Measurements from ENCODE around the gene EEFSEC. TPM values are rescaled to one million over a fixed set of nuclear protein-coding genes. Genes with fewer than 3 reads are reported as not detected.

EEFSEC gene
- total and polyA plus RNA-seq, 2 of the 8 experiments (the other 6 are each of a cell fraction or from before 2014, with no cell fraction given): 13.1 to 19.8 TPM

DNA sequence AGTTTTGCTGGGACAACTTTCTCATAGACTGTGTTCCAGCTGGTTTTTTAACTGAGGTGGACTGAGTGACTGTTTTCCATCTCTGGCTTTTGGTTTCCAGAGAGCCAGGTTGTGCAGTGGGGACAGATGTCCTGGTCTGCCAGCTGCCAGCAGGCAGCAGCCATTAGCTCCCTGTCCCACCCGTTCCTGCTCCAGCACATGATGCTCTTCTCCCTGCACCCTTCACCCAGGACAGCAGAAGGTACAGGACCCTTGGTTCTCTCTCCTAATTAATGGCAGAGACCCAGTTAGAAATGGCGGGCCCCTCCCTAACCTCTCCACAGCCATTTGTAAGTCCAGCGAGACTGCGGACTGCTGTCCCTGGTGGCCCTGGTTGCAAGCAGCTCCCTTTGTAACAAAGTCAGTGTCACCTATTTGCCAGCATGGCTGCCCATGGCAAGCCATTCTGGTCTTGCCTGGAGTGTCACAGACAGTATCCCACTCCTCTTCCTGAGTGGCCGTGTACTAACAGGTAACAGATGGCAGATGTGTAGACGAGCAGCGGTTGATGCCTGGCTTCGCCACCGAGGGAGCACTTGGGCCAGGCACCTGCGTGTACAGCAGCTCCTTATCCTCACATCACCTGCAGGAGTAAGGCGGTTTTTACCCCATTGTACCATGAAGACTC is 165.1 kb downstream of the EEFSEC start:
- WGBS, 2 experiments (ENCODE audit: extremely low coverage in 1 of 2, insufficient coverage in 1 of 2, insufficient read length in 1 of 2, insufficient replicate concordance in 2 of 2, low coverage in 1 of 2, low lambda C conversion rate in 2 of 2, missing lambda C conversion rate in 1 of 2): 91% methylated on average over 11 of the region's 11 CpGs; no CpG with 5 or more reads in 1 of the 2 experiments

More for the DNA sequence above, 165.1 kb downstream of the EEFSEC start:
- no peaks in the 10 kb centered on the region for H3K36me3 ChIP-seq (ENCODE audit: control insufficient read depth in 2 of 4, insufficient read depth in 4 of 4, low read length in 3 of 4)
- no peak overlapping the region for H4K91ac ChIP-seq (replicated peaks; ENCODE audit: insufficient read length, low read length)
- H3K79me1 ChIP-seq (ENCODE audit: low read depth, low read length): 0 out of 2 replicates have a peak, but pooled peaks cover 2% of the 10 kb centered on the region
- H4K8ac ChIP-seq (ENCODE audit: extremely low read depth, insufficient read depth, low read length): no peak overlapping the region
- no peak overlapping the region for H3K56ac ChIP-seq (replicated peaks; ENCODE audit: insufficient read length, low read depth, low read length)
- no peak overlapping the region for H3K18ac ChIP-seq (ENCODE audit: extremely low read depth, low read length)
- H2BK120ac ChIP-seq (replicated peaks; ENCODE audit: low read depth, low read length): no peak overlapping the region
- no peak overlapping the region for H3K4me2 ChIP-seq (ENCODE audit: insufficient read depth in 1 of 2, low read depth in 2 of 2, low read length in 2 of 2)
- peaks cover 0 to 3% of the 10 kb centered on the region in 2 experiments for H4K20me1 ChIP-seq (replicated peaks in 1 of 2; ENCODE audit: control insufficient read depth in 1 of 2, insufficient read depth in 2 of 2, low read length in 2 of 2)
- no peak overlapping the region for H3K4ac ChIP-seq (replicated peaks; ENCODE audit: insufficient read length, low read depth, low read length)
- H3K23ac ChIP-seq (ENCODE audit: insufficient read length): no peak overlapping the region
- ChIA-PET POLR2A (ENCODE audit: partially characterized antibody) (no interaction called here), CTCF (ENCODE audit: partially characterized antibody) (interaction anchor here (0.7 to 6.9 kb wide), 15 partner anchors 9 to 130 kb away, joined by 3 to 108 read pairs (median 4); no protein-coding TSS in a partner anchor)
- H3K14ac ChIP-seq (ENCODE audit: insufficient read length): no peak overlapping the region
- H2BK20ac ChIP-seq (ENCODE audit: low read length): peak overlapping the region; percentile 16; the same call in 1 of the 2 replicates
- no peak overlapping the region for H3K4me3 ChIP-seq (ENCODE audit: extremely low read depth in 1 of 4, insufficient read depth in 2 of 4, low read depth in 3 of 4, low read length in 4 of 4)
- no peaks in the 10 kb centered on the region for H3K23me2 ChIP-seq (ENCODE audit: low read depth, low read length)
- DNase-seq (ENCODE audit: low read depth in 1 of 2, low spot score in 2 of 2): no peak
- no peaks in the 10 kb centered on the region for H3K79me2 ChIP-seq (ENCODE audit: control insufficient read depth in 1 of 2, insufficient read depth in 2 of 2, low read length in 2 of 2)
- peaks cover 0 to 4% (median 0%) of the 10 kb centered on the region in 4 experiments; a peak in 2 of 7 replicates for H3K4me1 ChIP-seq (replicated peaks in 1 of 4; ENCODE audit: control insufficient read depth in 3 of 4, insufficient read depth in 4 of 4, low read length in 3 of 4)
- H2AFZ ChIP-seq (ENCODE audit: low read length): no peak overlapping the region
- H2BK15ac ChIP-seq (ENCODE audit: low read length): no peak overlapping the region
- H2AK5ac ChIP-seq (ENCODE audit: low read depth, low read length): no peak overlapping the region; the same call in 1 of the 2 replicates
- no peak overlapping the region for H3K9ac ChIP-seq (replicated peaks in 1 of 4; ENCODE audit: extremely low read depth in 1 of 4, low read depth in 3 of 4, low read length in 3 of 4)
- H2BK5ac ChIP-seq (ENCODE audit: low read depth, low read length): no peak overlapping the region
- H3K27me3 ChIP-seq (replicated peaks in 1 of 4; ENCODE audit: control insufficient read depth in 3 of 4, extremely low read depth in 1 of 4, insufficient read depth in 3 of 4, low read length in 3 of 4): no peaks in the 10 kb centered on the region
- FAIRE-seq: no peak
- H4K5ac ChIP-seq (ENCODE audit: insufficient read length, low read depth, low read length): no peak overlapping the region
- TF ChIP-seq SUZ12 (IDR thresholded peaks at IDR 0.05; ENCODE audit: low read length): no peak
- TF ChIP-seq, protein P1, sequence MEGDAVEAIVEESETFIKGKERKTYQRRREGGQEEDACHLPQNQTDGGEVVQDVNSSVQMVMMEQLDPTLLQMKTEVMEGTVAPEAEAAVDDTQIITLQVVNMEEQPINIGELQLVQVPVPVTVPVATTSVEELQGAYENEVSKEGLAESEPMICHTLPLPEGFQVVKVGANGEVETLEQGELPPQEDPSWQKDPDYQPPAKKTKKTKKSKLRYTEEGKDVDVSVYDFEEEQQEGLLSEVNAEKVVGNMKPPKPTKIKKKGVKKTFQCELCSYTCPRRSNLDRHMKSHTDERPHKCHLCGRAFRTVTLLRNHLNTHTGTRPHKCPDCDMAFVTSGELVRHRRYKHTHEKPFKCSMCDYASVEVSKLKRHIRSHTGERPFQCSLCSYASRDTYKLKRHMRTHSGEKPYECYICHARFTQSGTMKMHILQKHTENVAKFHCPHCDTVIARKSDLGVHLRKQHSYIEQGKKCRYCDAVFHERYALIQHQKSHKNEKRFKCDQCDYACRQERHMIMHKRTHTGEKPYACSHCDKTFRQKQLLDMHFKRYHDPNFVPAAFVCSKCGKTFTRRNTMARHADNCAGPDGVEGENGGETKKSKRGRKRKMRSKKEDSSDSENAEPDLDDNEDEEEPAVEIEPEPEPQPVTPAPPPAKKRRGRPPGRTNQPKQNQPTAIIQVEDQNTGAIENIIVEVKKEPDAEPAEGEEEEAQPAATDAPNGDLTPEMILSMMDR (IDR thresholded peaks at IDR 0.05; ENCODE audit: control extremely low read depth in 1 of 3, insufficient read depth in 1 of 3, low read depth in 1 of 3, low read length in 3 of 3): peak in 1 of 3 experiments; percentile 3; a peak in 1 of 4 replicates
- TF ChIP-seq CEBPB (IDR thresholded peaks at IDR 0.05; ENCODE audit: low read depth, low read length): no peak
- TF ChIP-seq, protein P2, sequence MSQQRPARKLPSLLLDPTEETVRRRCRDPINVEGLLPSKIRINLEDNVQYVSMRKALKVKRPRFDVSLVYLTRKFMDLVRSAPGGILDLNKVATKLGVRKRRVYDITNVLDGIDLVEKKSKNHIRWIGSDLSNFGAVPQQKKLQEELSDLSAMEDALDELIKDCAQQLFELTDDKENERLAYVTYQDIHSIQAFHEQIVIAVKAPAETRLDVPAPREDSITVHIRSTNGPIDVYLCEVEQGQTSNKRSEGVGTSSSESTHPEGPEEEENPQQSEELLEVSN (IDR thresholded peaks at IDR 0.05): no peak
- TF ChIP-seq, protein P3, sequence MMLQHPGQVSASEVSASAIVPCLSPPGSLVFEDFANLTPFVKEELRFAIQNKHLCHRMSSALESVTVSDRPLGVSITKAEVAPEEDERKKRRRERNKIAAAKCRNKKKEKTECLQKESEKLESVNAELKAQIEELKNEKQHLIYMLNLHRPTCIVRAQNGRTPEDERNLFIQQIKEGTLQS (IDR thresholded peaks at IDR 0.05; ENCODE audit: insufficient read depth, low read depth, low read length): no peak
- H3K27ac ChIP-seq (ENCODE audit: low read depth, low read length): no peak overlapping the region
- no peak overlapping the region for H2BK12ac ChIP-seq (ENCODE audit: low read depth, low read length)
- H3K9me3 ChIP-seq (ENCODE audit: insufficient read depth in 2 of 2, low read depth in 1 of 2, low read length in 1 of 2): no peaks in the 10 kb centered on the region
